ENCODE results near the gene PVR. TPM values are rescaled to one million over a fixed set of nuclear protein-coding genes. Genes with fewer than 3 reads are reported as not detected.

Gene PVR
- total RNA-seq, 1 donor from 2014 or later, result 14.8 TPM

DNA sequence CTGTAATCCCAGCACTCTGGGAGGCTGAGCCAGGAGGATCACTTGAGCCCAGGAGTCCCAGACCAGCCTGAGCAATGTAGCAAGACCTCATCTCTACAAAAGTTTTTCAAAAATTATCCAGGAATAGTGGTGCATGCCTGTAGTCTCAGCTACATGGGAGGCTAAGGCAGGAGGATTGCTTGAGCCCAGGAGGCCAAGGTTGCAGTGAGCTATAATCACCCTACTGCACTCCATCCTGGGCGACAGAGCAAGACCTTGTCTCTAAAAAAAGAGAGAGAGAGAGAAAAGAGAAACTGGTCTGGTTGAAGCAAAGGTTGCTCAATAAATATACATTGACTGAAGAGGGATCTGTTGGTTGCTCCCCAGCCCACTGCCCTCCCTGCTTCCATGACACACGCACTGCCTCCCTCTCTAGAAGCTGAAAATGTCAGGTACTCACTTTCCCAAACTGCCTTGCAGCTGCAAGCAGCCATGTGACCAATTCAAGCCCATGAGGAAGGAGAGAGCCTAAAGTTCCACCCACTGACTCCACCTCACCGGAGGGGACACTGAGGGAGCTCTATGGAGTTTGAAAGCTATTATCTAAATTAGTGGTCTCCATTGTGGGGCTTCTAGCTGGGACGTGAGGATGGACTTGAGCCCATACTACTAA lies 69.3 kb downstream of the PVR start:
- Mint-ChIP-seq H3K36me3 (ENCODE audit: unreplicated experiment) (no peaks in the 10 kb centered on the region), H3K27ac (ENCODE audit: unreplicated experiment) (no peak overlapping the region), H3K27me3 (ENCODE audit: unreplicated experiment) (no peaks in the 10 kb centered on the region), H3K4me1 (ENCODE audit: low read depth, unreplicated experiment) (no peaks in the 10 kb centered on the region), H3K9me3 (ENCODE audit: unreplicated experiment) (no peaks in the 10 kb centered on the region), H3K4me3 (ENCODE audit: unreplicated experiment) (no peak overlapping the region)
- DNase-seq, result no peak
- TF ChIP-seq, protein P1, sequence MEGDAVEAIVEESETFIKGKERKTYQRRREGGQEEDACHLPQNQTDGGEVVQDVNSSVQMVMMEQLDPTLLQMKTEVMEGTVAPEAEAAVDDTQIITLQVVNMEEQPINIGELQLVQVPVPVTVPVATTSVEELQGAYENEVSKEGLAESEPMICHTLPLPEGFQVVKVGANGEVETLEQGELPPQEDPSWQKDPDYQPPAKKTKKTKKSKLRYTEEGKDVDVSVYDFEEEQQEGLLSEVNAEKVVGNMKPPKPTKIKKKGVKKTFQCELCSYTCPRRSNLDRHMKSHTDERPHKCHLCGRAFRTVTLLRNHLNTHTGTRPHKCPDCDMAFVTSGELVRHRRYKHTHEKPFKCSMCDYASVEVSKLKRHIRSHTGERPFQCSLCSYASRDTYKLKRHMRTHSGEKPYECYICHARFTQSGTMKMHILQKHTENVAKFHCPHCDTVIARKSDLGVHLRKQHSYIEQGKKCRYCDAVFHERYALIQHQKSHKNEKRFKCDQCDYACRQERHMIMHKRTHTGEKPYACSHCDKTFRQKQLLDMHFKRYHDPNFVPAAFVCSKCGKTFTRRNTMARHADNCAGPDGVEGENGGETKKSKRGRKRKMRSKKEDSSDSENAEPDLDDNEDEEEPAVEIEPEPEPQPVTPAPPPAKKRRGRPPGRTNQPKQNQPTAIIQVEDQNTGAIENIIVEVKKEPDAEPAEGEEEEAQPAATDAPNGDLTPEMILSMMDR (IDR thresholded peaks at IDR 0.05; ENCODE audit: partially characterized antibody, unreplicated experiment), result no peak

Small RNA genes lying within 50 kb of the gene (microRNA-seq; reads per million reads assigned to microRNA genes)
- not detected for gene MIR4531 (ENCODE audit: unreplicated experiment)

Other genes with a start within 250 kb of the PVR start
- 5.2 TPM for gene ZNF285, start 242.3 kb upstream of the PVR start, total RNA-seq (ENCODE audit: unreplicated experiment)
- gene ZNF229, start 195.4 kb upstream of the PVR start, total RNA-seq (ENCODE audit: unreplicated experiment), result 15.2 TPM
- 12.3 TPM for gene ZNF180, start 143.4 kb upstream of the PVR start, total RNA-seq (ENCODE audit: unreplicated experiment)
- not detected for gene CEACAM20, start 114.2 kb upstream of the PVR start, total RNA-seq (ENCODE audit: unreplicated experiment)
- gene IGSF23, start 30.3 kb upstream of the PVR start, total RNA-seq (ENCODE audit: unreplicated experiment), result not detected
- 1.5 TPM for gene CEACAM19, start 27.6 kb downstream of the PVR start, total RNA-seq (ENCODE audit: unreplicated experiment)
- gene CEACAM16, start 55.2 kb downstream of the PVR start, total RNA-seq (ENCODE audit: unreplicated experiment), result not detected
- gene BCL3, start 104.8 kb downstream of the PVR start, total RNA-seq (ENCODE audit: unreplicated experiment), result 2.4 TPM
- gene CBLC, start 134.0 kb downstream of the PVR start, total RNA-seq (ENCODE audit: unreplicated experiment), result not detected
- 47.1 TPM for gene BCAM, start 165.2 kb downstream of the PVR start, total RNA-seq (ENCODE audit: unreplicated experiment)
- gene NECTIN2, start 202.4 kb downstream of the PVR start, total RNA-seq (ENCODE audit: unreplicated experiment), result 108 TPM
- gene TOMM40, start 247.3 kb downstream of the PVR start, total RNA-seq (ENCODE audit: unreplicated experiment), result 57.8 TPM